GM12892 (cell line): ENCODE data around the gene TYRO3.

Experiments used
- POLR2A ChIP-seq: IDR thresholded peaks from 2 replicates; pipeline ENCODE4 v1.6.1; 2011; ENCODE audit warnings: low read depth, low read length, control low read depth
- POLR2AphosphoS5 ChIP-seq: IDR thresholded peaks from 2 replicates; pipeline ENCODE4 v1.6.1; 2011; ENCODE audit warnings: low read depth, low read length, control low read depth

DNA sequence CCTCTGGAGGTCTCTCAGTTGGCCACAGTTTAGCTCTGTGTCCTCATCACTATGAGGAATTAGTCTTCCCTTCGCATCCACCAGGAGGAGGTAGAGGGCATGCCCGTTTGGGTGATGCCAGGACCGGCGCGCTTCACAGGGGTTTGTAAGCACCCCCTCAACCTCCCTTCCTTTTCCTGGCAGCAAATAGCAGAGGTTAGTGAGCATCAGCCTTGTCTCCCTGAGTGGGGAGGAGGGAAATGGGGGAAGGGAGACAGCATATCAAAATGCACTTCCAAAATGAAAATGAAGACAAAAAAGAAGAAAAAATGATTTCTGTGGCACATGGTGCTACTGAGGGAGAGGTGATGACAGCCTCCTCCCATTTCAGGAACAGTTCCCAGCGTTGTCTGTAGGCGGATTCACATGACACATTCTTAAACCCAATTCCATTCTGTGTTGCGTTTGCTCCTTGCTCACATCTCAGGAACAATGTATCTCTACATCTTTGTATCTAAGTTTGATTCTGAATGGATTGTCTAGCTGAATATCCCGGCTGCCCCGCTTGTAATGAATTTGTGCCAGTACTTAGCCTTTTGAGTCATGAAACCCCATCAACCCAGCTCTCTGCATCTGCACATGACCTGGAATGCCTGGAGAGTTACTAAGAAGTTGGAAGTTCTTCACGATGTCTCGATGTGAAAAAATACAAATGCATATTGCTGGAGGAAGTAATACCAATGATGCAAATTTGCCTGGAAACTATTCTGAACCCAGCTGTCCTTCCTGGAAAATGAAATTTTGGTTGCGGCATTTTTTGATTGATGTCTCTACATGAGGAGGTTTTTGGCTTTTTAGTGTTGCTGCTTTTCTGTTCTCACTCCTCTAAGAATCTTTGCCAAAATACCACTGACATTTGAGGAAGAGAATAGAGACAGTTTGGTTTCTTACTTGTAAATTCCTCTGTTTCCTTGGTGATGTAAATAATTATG is 45.2 kb downstream of the TYRO3 start:
- TF ChIP-seq POLR2AphosphoS5 (no peak), POLR2A (no peak)
